HG03460 (cell line): ENCODE measurements around the gene HDAC6.
A peak's percentile ranks its signal among the peaks of the same experiment; 100 is the strongest.
"Not testable (repeated sequence)": the region's sequence is repeated elsewhere in the genome, so short reads cannot be mapped to it uniquely, and the experiment has no call there.

Experiments
- ATAC-seq: cut with Tn5 transposase; IDR thresholded peaks from one replicate; pipeline ENCODE4 v1.9.1; 2021; ENCODE audit not compliant: unreplicated experiment

HDAC6 gene

GRCh38 chrX:48789366-48790220 is 12.3 kb upstream of the HDAC6 start:
- ATAC-seq = no peak

- no peak for ATAC-seq
Measured at GRCh38 chrX:48790477-48790876, 11.4 kb upstream of the HDAC6 start.

DNA sequence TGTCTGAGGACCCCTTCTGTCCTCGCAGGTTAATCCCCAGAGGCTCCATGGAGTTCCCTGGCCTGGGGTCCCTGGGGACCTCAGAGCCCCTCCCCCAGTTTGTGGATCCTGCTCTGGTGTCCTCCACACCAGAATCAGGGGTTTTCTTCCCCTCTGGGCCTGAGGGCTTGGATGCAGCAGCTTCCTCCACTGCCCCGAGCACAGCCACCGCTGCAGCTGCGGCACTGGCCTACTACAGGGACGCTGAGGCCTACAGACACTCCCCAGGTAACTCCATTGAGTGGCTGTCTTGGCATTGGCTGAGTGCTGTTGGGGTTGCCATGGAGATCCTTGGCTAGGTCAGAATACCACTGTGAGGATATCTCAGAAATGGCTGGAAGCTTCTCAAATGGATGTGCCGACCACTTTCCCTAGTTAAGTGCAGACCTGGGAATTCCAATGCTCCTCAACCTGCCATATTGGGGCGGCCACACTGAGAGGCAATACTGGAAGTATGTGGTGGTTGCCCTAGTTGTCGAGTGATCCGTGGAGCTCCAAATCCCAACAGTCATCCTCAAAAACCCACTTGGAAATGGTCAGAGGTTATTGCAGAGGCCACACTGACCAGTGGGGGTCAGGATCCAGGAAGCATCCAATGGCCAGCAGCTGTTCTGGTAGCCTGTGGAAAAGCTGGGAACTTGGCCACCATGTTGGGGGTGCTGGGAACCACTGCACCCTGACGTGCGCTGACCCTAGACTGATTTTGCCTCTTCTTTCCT is 10.6 kb upstream of the HDAC6 start:
- no peak for ATAC-seq

DNA sequence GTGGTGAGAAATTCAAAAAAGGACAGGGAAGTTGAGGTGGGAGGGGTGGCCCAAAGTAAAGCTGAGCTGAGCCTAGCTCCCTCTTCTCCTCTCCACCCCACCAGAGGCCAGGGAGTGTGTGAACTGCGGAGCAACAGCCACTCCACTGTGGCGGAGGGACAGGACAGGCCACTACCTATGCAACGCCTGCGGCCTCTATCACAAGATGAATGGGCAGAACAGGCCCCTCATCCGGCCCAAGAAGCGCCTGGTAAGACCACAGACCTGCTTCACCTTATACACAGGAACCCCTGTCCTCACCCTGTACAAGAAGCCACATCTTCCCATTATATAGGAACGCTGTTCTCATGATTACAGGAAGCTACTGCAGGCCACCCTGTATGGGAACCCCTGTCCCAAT is 9.6 kb upstream of the HDAC6 start:
- no peak for ATAC-seq

DNA sequence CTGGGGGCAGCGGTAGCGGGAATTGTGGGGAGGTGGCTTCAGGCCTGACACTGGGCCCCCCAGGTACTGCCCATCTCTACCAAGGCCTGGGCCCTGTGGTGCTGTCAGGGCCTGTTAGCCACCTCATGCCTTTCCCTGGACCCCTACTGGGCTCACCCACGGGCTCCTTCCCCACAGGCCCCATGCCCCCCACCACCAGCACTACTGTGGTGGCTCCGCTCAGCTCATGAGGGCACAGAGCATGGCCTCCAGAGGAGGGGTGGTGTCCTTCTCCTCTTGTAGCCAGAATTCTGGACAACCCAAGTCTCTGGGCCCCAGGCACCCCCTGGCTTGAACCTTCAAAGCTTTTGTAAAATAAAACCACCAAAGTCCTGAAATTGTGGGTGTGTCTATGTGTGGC is 7.9 kb upstream of the HDAC6 start:
- ATAC-seq = no peak

- no peak for ATAC-seq
Measured at GRCh38 chrX:48794340-48794910, 7.4 kb upstream of the HDAC6 start.

- ATAC-seq = no peak
Measured at GRCh38 chrX:48794911-48795515, 6.9 kb upstream of the HDAC6 start.

- no peak for ATAC-seq
Measured at GRCh38 chrX:48798318-48798717, 3.5 kb upstream of the HDAC6 start.

- ATAC-seq = no peak
Measured at GRCh38 chrX:48800574-48801279, 1.1 kb upstream of the HDAC6 start.

GRCh38 chrX:48802089-48802904 is 430 bp downstream of the HDAC6 start:
- peak; percentile 52 for ATAC-seq

GRCh38 chrX:48802905-48803200 is 986 bp downstream of the HDAC6 start:
- no peak for ATAC-seq

DNA sequence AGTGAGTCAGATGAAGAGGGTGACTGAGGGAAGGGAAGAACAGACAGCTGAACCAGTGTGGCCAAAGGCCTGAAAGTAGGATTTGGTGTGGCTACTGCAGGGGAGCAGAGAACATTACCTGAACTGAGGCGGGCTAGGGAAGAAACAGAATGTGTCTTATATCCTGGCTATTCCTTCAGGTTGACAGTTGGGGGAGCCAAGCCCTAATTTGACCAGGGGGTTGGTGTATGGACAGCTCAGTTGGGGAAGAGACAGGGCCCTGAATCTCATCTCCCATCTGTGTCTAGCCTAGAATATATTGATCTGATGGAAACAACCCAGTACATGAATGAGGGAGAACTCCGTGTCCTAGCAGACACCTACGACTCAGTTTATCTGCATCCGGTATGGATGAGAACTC is 4.2 kb downstream of the HDAC6 start:
- ATAC-seq = no peak

- no peak for ATAC-seq
Measured at GRCh38 chrX:48813644-48814043, 11.8 kb downstream of the HDAC6 start.

DNA sequence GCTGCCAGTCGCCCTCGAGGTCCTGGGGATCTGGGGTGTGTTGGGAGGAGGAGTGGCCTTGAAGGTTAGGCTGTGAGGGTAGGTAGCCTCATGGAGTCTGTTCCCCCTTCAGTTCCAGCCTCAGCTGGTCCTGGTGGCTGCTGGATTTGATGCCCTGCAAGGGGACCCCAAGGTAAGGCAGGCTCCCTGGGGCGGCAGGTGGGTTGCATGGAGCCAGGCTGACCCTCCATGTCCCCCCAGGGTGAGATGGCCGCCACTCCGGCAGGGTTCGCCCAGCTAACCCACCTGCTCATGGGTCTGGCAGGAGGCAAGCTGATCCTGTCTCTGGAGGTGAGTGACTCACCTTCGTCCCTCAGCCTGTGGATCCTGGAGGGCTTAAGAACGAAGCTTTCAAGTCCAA is 12.9 kb downstream of the HDAC6 start:
- ATAC-seq = no peak

DNA sequence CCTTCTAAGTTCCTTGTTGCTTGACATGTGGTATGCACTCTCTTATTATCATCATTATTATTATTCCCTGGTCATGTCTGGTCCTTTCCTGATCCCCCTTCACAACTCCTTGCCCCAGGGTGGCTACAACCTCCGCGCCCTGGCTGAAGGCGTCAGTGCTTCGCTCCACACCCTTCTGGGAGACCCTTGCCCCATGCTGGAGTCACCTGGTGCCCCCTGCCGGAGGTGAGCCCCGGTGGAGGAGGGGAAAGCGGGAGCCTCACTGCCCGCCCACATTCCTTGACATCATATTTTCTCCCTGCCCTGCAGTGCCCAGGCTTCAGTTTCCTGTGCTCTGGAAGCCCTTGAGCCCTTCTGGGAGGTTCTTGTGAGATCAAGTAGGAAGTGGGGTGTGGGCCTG is 13.4 kb downstream of the HDAC6 start:
- no peak for ATAC-seq

DNA sequence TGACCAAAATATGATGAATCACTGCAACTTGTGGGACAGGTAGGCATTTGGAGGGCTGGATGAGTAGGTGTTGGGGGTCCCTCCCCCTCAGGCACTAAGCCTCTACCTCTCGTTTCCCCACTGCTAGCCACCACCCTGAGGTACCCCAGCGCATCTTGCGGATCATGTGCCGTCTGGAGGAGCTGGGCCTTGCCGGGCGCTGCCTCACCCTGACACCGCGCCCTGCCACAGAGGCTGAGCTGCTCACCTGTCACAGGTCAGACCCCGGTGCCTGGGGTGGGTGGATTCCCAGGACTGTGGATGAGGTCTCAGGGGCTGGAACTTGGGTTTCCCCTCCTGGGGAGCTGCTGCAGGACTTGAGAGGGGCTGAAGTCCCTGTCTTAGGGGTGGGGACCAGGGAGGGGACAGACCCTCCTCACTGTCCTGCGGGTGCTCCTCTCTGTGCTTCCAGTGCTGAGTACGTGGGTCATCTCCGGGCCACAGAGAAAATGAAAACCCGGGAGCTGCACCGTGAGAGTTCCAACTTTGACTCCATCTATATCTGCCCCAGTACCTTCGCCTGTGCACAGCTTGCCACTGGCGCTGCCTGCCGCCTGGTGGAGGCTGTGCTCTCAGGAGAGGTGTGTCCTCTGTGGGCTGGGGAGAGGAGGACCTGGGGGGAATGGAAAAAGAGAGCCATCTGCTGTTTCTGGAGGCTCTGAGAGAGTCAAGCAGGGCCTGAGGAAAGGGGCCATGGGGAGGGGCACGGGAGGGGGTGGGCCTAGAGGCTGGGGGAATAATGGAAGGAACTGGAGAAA is 14.3 kb downstream of the HDAC6 start:
- ATAC-seq = no peak

GRCh38 chrX:48818098-48818497 is 16.2 kb downstream of the HDAC6 start:
- ATAC-seq = no peak

- no peak for ATAC-seq
Measured at GRCh38 chrX:48818866-48819265, 17.0 kb downstream of the HDAC6 start.

DNA sequence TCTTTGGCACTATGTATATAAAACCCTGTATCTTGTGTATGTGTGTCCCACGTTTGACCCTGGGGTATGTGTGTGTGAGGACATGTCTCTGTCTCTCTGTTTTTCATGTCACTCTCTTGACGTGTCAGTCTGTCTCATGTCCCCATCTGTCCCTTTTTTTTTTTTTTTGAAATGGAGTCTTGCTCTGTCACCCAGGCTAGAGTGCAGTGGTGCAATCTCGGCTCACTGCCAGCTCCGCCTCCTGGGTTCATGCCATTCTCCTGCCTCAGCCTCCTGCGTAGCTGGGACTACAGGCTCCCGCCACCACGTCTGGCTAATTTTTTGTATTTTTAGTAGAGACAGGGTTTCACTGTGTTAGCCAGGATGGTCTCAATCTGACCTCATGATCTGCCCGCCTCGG is 17.5 kb downstream of the HDAC6 start:
- ATAC-seq = not testable (repeated sequence)

GRCh38 chrX:48823053-48823452 is 21.2 kb downstream of the HDAC6 start:
- no peak for ATAC-seq
